Tibial nerve (tissue), 3 donors: ENCODE data around the gene ANKRD39.

Experiments used
- POLR2A ChIP-seq, 2 donors: fragments of 450-650 bp; IDR thresholded peaks; one replicate each; pipeline ENCODE4 v1.6.1; 2017; ENCODE audit warnings: antibody characterized with exemption in 2 of 2, mild to moderate bottlenecking in 2 of 2, moderate library complexity in 2 of 2
- TF ChIP-seq, protein P1 (sequence below), 5 experiments: fragments of 200-600 bp in 3 of 5; fragments of 450-650 bp in 2 of 5; sonication (generic) in 3 of 5; IDR thresholded peaks; one replicate each; pipeline ENCODE4 v1.5.1; 2016 to 2019; ENCODE audit warnings: antibody characterized with exemption in 5 of 5, mild to moderate bottlenecking in 3 of 5, moderate library complexity in 2 of 5

DNA sequence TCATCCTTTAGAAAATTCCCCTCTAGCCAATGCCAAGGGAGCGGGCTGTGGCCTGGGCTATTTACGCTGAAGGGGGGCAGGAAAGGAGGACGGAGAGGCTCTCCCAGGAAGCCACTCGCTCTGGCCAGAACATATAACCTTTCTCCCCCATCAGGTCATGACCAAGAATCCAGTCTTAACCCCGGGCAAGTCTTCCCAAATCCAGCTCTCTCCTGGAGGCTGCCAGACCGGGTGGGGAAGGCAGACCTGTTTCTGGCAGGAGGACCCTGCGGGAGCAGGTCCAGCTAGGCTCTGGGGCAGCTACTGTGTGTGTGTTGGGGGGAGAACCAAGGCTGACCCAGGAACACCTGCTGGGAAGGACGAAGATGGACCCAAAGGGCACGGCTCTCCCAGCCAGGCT lies 25.5 kb upstream of the ANKRD39 start:
- TF ChIP-seq, protein P1, sequence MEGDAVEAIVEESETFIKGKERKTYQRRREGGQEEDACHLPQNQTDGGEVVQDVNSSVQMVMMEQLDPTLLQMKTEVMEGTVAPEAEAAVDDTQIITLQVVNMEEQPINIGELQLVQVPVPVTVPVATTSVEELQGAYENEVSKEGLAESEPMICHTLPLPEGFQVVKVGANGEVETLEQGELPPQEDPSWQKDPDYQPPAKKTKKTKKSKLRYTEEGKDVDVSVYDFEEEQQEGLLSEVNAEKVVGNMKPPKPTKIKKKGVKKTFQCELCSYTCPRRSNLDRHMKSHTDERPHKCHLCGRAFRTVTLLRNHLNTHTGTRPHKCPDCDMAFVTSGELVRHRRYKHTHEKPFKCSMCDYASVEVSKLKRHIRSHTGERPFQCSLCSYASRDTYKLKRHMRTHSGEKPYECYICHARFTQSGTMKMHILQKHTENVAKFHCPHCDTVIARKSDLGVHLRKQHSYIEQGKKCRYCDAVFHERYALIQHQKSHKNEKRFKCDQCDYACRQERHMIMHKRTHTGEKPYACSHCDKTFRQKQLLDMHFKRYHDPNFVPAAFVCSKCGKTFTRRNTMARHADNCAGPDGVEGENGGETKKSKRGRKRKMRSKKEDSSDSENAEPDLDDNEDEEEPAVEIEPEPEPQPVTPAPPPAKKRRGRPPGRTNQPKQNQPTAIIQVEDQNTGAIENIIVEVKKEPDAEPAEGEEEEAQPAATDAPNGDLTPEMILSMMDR (IDR thresholded peaks at IDR 0.05) = no peak
- TF ChIP-seq POLR2A (IDR thresholded peaks at IDR 0.05) = no peak
